GM19035 (cell line): Measurements from ENCODE around the gene USP3.

Source experiments
- ATAC-seq: cut with Tn5 transposase; IDR thresholded peaks from one replicate; pipeline ENCODE4 v1.9.1; 2021; ENCODE audit not compliant: unreplicated experiment

USP3 gene

GRCh38 chr15:63504247-63504978 is at the start of gene USP3:
Gene USP3 (plus strand): TSS chr15:63504593. CDS start chr15:63504740, 147 bp downstream.
- peak; percentile 61 for ATAC-seq

DNA sequence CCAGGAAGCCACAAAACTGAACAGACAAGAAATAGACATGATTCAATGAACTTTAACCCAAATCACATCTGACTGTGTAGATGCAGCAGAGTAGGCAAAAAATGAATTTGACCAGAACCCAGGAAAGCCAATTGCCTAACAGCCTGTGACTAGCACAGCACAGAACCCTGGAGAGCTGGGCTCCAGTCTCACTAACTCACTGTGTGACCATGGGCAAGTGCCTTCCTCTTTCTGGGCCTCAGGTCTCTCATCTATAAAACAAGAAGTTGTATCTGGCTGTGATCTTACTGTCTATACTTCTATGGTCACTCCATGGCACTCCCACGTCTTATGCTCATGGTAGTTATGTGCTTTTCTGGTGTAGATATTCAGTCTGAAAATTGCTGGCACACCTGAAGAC is 48.1 kb upstream of the USP3 start:
- ATAC-seq, result no peak

GRCh38 chr15:63457379-63457778 is 47.0 kb upstream of the USP3 start:
- no peak for ATAC-seq

GRCh38 chr15:63458026-63458425 is 46.4 kb upstream of the USP3 start:
- ATAC-seq, result no peak

GRCh38 chr15:63458794-63459395 is 45.5 kb upstream of the USP3 start:
- ATAC-seq, result no peak

DNA sequence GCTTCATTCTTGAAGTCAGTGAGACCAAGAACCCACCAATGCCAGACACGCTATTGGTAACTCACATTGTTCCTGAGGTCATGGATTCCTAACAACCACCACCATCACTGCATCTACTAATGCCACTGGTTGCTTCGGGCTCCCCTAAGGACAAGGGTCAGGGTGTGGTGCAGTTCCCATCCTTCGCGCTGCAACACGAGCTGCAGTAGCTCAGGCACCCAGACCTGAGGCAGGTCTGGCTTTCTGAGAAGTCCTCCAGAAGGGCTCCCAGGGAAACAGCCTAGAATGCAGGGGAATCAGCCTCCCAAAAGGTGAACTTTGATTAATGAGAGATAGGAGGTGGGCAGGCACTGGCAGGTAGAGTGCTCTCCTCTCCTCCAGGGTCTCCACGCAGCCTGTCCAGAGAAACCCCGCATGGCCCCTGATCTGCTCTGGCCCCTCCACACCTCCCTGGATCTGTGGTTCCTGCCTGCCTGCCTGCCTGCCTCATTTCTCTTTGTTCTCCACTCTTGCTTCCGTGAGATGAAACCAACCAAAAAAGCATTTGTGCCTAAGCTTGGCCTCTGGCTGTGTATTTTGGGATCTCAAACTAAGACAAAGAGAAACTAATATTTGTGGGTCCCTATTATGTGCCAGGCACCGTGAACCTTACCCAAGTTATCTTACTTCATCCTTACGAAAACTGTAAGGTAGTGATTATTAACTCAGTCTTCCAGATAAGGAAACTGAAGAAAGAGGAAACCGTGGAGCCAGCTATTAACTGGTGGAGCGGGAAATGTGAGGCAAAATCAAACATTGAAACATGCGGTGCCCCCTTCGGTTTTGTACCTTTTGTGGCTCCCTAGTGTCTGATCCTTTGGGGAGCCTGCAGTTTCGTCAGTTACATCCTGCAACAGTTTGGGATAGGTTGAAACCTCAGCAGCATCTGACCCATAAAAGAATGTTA is 43.9 kb upstream of the USP3 start:
- no peak for ATAC-seq

- ATAC-seq, result no peak
Observed at GRCh38 chr15:63461230-63461985, 43.0 kb upstream of the USP3 start.

DNA sequence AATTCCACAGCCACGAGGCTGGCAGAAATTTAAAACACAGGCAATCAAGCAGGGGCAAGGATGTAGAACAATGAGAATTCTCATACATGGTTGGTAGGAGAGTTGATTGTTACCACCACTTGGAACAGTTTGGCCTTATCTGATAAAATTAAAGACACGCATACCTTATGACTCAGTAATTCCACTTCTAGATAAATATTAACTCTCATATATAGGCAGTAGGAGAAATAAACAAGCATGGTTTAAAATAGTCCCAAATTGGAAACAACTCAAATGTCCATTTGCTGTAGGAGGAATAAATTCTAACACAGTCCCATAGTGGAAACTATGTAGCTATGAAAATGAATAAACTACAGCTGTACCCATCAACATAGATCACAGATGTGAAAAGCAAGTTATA is 42.3 kb upstream of the USP3 start:
- no peak for ATAC-seq

DNA sequence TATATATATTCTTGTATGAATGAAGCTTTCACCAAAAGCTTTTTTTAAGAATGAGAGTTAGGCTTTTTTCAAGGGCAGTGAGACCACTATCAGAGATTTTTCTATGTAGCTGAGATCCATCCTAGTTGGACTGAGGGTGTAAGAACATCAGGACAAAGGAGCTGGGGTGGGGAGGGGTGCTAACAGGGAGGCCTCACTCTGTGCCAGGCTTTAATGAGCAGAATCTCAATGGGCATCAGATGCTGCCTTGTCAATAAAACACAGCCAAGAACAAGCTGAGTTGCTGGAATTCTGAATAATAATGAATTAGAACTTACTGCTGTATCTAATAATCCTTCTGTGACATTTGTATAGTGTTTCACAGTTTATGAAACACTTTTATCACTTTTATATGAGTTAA is 41.4 kb upstream of the USP3 start:
- no peak for ATAC-seq

DNA sequence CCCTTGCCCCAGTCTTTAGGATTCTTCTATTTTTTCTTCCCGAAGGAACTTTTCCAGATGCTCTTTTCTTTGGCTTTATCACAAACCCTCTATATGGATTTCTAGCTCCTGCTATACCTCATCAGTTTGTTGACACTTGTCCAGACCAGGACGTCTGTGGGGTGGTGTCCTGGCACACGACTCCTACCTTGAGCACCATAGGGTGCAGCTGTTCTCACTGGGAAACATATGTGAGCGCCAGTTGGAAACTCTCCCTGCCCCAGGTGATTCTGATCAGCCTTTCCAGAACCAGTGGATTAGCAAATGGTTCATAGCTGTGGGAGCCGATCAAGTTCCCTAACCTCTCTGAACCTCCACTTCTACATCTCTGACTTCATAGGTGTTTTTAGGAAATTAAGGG is 40.6 kb upstream of the USP3 start:
- no peak for ATAC-seq

GRCh38 chr15:63465104-63465503 is 39.3 kb upstream of the USP3 start:
- ATAC-seq, result no peak

- peak; percentile 63 for ATAC-seq
Observed at GRCh38 chr15:63466378-63467192, 37.8 kb upstream of the USP3 start.

DNA sequence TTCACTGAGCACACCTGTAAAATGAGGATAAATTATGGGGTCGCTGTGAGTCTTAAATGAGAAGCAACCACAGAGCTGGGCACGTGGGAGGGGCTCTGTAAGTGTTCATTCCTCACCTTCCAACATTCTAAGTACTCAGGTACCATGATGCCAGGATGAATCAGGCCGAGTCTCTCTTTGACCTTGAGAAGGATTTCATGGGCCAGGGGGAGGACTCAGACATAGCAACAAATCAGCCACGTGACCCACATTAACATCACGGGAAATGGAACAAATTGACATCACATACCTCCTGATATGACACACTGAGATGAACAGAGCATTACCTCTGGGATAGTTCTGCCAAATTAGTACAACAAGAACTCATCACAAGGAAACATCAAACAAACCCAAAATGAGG is 35.2 kb upstream of the USP3 start:
- no peak for ATAC-seq

DNA sequence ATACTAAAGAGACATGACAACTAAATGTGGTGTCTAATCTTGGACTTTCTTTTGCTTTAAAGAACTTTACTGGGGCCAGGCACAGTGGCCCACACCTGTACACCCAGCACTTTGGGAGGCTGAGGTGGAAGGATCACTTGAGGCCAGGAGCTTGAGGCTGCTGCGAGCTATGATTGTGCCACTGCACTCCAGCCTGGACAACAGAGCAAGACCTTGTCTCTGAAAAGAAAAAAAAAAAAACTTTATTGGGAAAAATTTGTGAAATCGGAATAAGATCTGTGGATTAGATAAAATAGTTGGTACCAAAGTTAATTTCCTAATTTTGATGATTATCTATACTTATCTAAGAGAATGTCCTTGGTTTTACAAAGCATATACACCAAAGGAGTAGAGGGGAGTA is 34.4 kb upstream of the USP3 start:
- no peak for ATAC-seq

DNA sequence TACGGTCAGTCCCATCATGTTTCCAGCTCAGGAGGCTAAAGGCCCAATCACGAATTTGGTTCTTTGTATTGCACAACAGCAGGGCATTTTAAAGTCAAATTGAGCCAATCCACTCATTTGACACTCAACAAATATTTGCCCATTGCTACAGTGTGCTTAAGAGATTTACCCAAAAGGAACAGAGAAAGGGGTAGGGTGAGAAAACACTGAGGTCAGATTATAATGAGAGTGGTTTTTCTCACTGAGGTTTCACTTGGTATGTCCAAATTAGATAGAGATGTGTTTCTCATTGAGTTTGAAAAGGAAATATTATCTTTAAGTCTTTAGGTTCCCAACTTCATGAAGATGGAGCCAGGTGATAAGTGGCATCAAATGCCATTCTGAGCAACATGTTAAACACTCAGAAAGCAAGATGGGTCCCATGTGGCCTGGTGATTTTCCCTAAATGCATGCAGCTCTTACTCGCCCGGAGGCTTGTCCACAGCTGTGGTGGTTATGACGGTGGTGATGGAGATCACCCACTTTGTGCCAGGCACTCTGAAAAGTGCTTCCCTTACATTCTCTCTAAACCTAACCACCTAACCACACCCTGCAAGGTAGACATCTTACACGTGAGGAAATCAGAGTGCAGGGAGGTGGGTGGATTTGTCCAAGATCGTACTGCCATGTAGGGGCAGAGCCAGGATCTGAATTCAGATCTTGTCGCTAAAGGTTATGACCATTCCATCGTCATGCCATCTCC is 31.2 kb upstream of the USP3 start:
- peak; percentile 31 for ATAC-seq

- ATAC-seq, result peak; percentile 12
Observed at GRCh38 chr15:63473749-63473998, 30.7 kb upstream of the USP3 start.

GRCh38 chr15:63473999-63474809 is 30.2 kb upstream of the USP3 start:
- peak; percentile 56 for ATAC-seq

GRCh38 chr15:63474810-63475316 is 29.5 kb upstream of the USP3 start:
- peak; percentile 61 for ATAC-seq

DNA sequence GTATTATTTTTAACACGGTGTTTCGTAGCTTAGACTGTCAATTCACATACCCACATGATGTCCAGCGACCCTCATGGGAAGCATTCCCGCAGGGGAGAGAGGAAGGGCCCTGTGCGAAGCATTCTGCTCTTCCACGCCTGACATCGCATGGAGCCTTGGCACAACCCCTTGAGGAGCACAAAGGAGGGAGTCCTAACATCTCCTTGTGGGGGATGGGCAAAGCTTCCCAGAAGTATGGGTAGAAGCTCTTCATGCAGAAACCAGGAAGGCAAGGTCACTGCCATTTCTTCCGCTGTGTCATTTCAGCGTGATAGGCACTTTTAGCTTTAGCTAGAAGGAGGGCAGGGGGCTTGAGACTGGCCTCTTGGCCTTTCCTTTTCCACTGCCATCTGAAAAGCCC is 28.7 kb upstream of the USP3 start:
- ATAC-seq, result no peak
